WERI-Rb-1 (cell line): ENCODE data around the gene LUC7L.
"Not testable (repeated sequence)": the region's sequence is repeated elsewhere in the genome, so short reads cannot be mapped to it uniquely, and the experiment has no call there.

ENCODE experiments used
- DNase-seq: peaks from one replicate; pipeline ENCODE4 v3.0.0-alpha.2; 2020
- H3K27ac ChIP-seq: fragments of 250-450 bp; sonication (Bioruptor Pico); 2 replicates; pipeline ENCODE4 v1.5.1; 2020; ENCODE audit warnings: mild to moderate bottlenecking, moderate library complexity
- H3K27me3 ChIP-seq: fragments of 250-450 bp; sonication (Bioruptor Pico); 2 replicates; pipeline ENCODE4 v1.5.1; 2021; ENCODE audit warnings: mild to moderate bottlenecking, low read depth, moderate library complexity; ENCODE audit not compliant: insufficient read depth, severe bottlenecking
- H3K36me3 ChIP-seq: fragments of 250-450 bp; sonication (Bioruptor Pico); 2 replicates; pipeline ENCODE4 v1.5.1; 2020; ENCODE audit warnings: mild to moderate bottlenecking, moderate library complexity
- H3K4me3 ChIP-seq: 2 replicates; pipeline ENCODE4 v1.5.1; 2011; ENCODE audit warnings: low read depth, mild to moderate bottlenecking, control low read depth, low read length
- H3K9me3 ChIP-seq: fragments of 250-450 bp; sonication (Bioruptor Pico); 2 replicates; pipeline ENCODE4 v1.5.1; 2021; ENCODE audit warnings: mild to moderate bottlenecking, moderate library complexity; ENCODE audit not compliant: severe bottlenecking
- TF ChIP-seq, protein P1 (sequence below): IDR thresholded peaks from 2 replicates; pipeline ENCODE4 v1.5.1; 2011; ENCODE audit warnings: low read depth, mild to moderate bottlenecking, control low read depth, inconsistent platforms, low read length

Gene LUC7L

GRCh38 chr16:160691-161190 is 68.5 kb downstream of the LUC7L start:
- Histone ChIP-seq H3K36me3 (no peaks in the 10 kb centered on the region), H3K27ac (no peak overlapping the region), H3K9me3 (no peaks in the 10 kb centered on the region), H3K27me3 (peaks cover 7% of the 10 kb centered on the region), H3K4me3 (no peak overlapping the region)
- no peak for DNase-seq
- TF ChIP-seq, protein P1, sequence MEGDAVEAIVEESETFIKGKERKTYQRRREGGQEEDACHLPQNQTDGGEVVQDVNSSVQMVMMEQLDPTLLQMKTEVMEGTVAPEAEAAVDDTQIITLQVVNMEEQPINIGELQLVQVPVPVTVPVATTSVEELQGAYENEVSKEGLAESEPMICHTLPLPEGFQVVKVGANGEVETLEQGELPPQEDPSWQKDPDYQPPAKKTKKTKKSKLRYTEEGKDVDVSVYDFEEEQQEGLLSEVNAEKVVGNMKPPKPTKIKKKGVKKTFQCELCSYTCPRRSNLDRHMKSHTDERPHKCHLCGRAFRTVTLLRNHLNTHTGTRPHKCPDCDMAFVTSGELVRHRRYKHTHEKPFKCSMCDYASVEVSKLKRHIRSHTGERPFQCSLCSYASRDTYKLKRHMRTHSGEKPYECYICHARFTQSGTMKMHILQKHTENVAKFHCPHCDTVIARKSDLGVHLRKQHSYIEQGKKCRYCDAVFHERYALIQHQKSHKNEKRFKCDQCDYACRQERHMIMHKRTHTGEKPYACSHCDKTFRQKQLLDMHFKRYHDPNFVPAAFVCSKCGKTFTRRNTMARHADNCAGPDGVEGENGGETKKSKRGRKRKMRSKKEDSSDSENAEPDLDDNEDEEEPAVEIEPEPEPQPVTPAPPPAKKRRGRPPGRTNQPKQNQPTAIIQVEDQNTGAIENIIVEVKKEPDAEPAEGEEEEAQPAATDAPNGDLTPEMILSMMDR = no peak

DNA sequence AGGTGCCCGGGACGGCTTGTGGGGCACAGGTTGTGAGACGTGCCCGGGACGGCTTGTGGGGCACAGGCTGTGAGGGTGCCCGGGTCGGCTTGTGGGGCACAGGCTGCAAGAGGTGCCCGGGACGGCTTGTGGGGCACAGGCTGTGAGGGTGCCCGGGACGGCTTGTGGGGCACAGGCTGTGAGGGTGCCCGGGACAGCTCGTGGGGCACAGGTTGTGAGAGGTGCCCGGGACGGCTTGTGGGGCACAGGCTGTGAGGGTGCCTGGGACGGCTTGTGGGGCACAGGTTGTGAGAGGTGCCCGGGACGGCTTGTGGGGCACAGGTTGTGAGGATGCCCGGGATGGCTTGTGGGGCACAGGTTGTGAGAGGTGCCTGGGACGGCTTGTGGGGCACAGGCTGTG is 69.0 kb downstream of the LUC7L start:
- H3K27ac ChIP-seq, H3K4me3 ChIP-seq, H3K27me3 ChIP-seq, H3K36me3 ChIP-seq, H3K9me3 ChIP-seq, DNase-seq: not testable (repeated sequence)

- Histone ChIP-seq H3K27me3 (no peaks in the 10 kb centered on the region), H3K9me3 (no peaks in the 10 kb centered on the region), H3K27ac (no peak overlapping the region), H3K36me3 (no peaks in the 10 kb centered on the region), H3K4me3 (no peak overlapping the region)
- no peak for DNase-seq
- TF ChIP-seq, protein P1 = no peak
These were observed 70.0 kb downstream of the LUC7L start for GRCh38 chr16:159136-159849.

DNA sequence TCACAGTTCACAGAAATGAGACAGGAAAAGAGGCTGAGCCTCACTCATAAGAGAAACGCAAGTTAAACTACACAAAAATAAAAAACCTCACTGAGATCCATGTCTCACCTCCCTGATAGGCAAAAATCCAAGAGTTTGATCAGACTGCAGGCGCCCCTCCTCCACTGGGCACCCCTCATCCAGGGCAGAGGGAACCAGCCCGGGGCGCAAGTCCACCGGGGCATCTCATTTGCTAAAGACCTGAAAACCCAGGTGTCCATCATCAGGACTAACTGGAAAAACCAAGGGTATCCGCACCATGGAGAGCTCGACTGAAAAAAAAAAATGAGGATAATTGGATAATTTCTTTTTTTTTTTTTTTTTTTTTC is 74.2 kb downstream of the LUC7L start:
- no peaks in the 10 kb centered on the region for H3K9me3 ChIP-seq
- TF ChIP-seq, protein P1 = no peak
- peak overlapping the region; percentile 37 for H3K4me3 ChIP-seq
- no peak overlapping the region for H3K27ac ChIP-seq
- no peaks in the 10 kb centered on the region for H3K27me3 ChIP-seq
- no peak for DNase-seq
- H3K36me3 ChIP-seq = no peaks in the 10 kb centered on the region

DNA sequence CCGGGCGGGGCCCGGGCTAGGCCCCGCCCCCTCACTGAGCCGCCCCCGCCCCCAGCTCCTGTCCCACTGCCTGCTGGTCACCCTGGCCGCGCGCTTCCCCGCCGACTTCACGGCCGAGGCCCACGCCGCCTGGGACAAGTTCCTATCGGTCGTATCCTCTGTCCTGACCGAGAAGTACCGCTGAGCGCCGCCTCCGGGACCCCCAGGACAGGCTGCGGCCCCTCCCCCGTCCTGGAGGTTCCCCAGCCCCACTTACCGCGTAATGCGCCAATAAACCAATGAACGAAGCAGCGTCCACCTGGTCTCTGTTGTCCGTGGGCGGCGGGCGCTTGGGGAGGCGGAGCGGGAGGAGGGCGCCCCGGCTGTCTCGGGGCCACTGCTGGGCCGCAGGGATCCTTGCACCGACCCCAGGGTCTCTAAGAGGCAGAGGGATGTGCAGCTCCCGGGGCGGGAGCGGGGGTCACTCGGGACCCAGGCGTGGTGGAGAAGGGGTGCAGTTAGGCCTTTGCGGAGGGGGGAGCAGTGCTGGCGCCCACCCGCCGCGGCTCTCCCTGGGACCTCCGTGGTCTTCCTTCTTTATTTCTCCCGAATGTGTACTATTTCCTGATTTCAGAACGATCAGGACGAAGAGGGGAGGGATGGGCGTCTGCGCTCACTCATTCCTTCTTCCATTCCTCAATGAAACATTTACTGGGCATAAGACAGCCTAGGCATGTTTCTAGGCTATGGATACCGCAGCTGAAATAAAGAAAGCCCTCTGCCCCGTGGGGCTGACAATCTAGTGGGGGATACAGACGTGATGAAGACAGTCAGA is 74.8 kb downstream of the LUC7L start:
- DNase-seq = peak; percentile 31
- Histone ChIP-seq H3K9me3 (no peaks in the 10 kb centered on the region), H3K36me3 (no peaks in the 10 kb centered on the region), H3K27me3 (no peaks in the 10 kb centered on the region), H3K27ac (peak overlapping the region; percentile 41; the same call in 1 of the 2 replicates), H3K4me3 (peak overlapping the region; percentile 37)
- TF ChIP-seq, protein P1 = no peak

DNA sequence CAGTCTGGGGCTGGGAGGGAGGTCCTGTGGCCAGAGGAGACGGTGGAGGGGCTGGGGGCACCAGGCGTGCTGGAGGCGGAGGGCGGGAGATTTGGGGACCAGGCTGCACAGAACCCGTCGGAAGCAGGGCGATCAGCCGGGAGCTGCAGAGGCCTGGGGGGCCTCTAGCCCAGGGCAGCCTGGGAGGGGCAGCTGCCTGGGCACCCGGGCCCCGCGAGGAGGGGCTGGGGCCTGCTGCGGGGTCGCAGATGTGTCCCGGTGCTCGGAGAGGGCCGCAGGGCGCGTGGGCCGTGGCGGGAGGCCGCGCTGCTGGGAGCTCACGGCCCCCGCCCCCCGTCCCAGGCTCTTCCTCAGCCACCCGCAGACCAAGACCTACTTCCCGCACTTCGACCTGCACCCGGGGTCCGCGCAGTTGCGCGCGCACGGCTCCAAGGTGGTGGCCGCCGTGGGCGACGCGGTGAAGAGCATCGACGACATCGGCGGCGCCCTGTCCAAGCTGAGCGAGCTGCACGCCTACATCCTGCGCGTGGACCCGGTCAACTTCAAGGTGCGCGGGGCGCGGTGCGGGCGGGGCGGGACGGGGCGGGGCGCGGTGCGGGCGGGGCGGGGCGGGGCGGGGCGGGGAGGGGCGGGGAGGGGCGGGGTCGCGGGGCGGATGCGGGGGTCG is 75.6 kb downstream of the LUC7L start:
- H3K9me3 ChIP-seq, H3K4me3 ChIP-seq, DNase-seq, H3K27me3 ChIP-seq, H3K27ac ChIP-seq, H3K36me3 ChIP-seq: not testable (repeated sequence)

DNA sequence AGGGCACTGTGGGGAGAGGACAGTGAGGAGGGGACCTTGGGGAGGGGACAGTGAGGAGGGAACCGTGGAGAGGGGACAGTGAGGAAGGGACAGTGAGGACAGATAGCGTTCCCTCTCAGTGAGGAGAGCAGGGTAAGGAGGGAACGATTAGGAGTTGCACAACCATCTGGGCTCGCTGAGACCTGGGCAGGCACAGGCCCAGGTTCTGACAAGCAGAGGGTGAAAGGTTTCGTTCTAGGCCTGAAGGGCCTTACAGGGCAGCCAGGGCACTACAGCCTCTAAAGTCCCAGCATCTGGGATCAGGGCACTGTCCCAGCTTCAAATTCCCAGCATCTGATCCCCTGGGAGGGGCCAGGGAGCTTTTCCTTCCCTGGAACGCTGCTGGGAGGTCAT is 76.1 kb downstream of the LUC7L start:
- H3K36me3 ChIP-seq, H3K9me3 ChIP-seq, DNase-seq, H3K27me3 ChIP-seq, H3K27ac ChIP-seq, H3K4me3 ChIP-seq: not testable (repeated sequence)
